Neural cell (in vitro differentiated cells): ENCODE data around the gene AGBL1.

Experiments
- CTCF ChIP-seq: fragments of 450-650 bp; IDR thresholded peaks from 2 replicates; pipeline ENCODE4 v1.5.1; 2014; ENCODE audit warnings: antibody characterized with exemption, mild to moderate bottlenecking, moderate library complexity; ENCODE audit not compliant: poor library complexity, severe bottlenecking
- EP300 ChIP-seq: fragments of 450-650 bp; conservative IDR thresholded peaks from 2 replicates; pipeline ENCODE4 v1.6.1; 2014; ENCODE audit warnings: antibody characterized with exemption, mild to moderate bottlenecking, moderate library complexity; ENCODE audit not compliant: poor library complexity, severe bottlenecking
- EZH2 ChIP-seq: fragments of 200-600, 300-800 bp; shearing (Covaris generic), sonication (generic); IDR thresholded peaks from 2 replicates; pipeline ENCODE4 v1.6.1; 2014; ENCODE audit warnings: antibody characterized with exemption, low read length, borderline replicate concordance, mild to moderate bottlenecking; ENCODE audit not compliant: insufficient read depth, poor library complexity, severe bottlenecking
- RAD21 ChIP-seq: fragments of 450-650 bp; conservative IDR thresholded peaks from 2 replicates; pipeline ENCODE4 v1.6.1; 2014; ENCODE audit warnings: antibody characterized with exemption, mild to moderate bottlenecking, moderate library complexity
- REST ChIP-seq: IDR thresholded peaks from 2 replicates; pipeline ENCODE4 v1.6.1; 2012; ENCODE audit warnings: borderline replicate concordance
- SMC3 ChIP-seq: fragments of 450-650 bp; conservative IDR thresholded peaks from 2 replicates; pipeline ENCODE4 v1.6.1; 2014; ENCODE audit warnings: antibody characterized with exemption, mild to moderate bottlenecking, moderate library complexity; ENCODE audit not compliant: poor library complexity

GRCh38 chr15:86840996-86841395 is 761.3 kb downstream of the AGBL1 start:
- TF ChIP-seq EP300, result no peak
- TF ChIP-seq CTCF, result no peak
- TF ChIP-seq REST, result no peak
- TF ChIP-seq SMC3, result no peak
- no peak for TF ChIP-seq RAD21
- no peak for TF ChIP-seq EZH2
